Esophagus mucosa (tissue), 1 donor: ENCODE data around the gene DOHH. TPM values are rescaled to one million over a fixed set of nuclear protein-coding genes. Genes with fewer than 3 reads are reported as not detected.

ENCODE experiments used
- total RNA-seq: library from RNA; stranded (reverse); gene quantifications from one replicate; pipeline ENCODE4 v1.2.4, GENCODE V29; 2023
- donor health status: DM: yes; HTN: yes; CAD: no.

DOHH gene
- total RNA-seq, 1 donor from 2014 or later, result 11.1 TPM

Other genes with a start within 250 kb of the DOHH start
- 68.2 TPM for gene NFIC, start 134.1 kb downstream of the DOHH start, total RNA-seq
- not detected for gene SMIM24, start 20.1 kb downstream of the DOHH start, total RNA-seq
- gene SMIM44, start 17.2 kb downstream of the DOHH start, total RNA-seq, result not detected
- gene FZR1, start 5.6 kb upstream of the DOHH start, total RNA-seq, result 38.5 TPM
- 0.84 TPM for gene TEKTIP1, start 38.5 kb upstream of the DOHH start, total RNA-seq
- gene MFSD12, start 56.9 kb upstream of the DOHH start, total RNA-seq, result 25.7 TPM
- gene HMG20B, start 72.3 kb upstream of the DOHH start, total RNA-seq, result 36.6 TPM
- 0.28 TPM for gene GIPC3, start 84.8 kb upstream of the DOHH start, total RNA-seq
- gene TBXA2R, start 106.2 kb upstream of the DOHH start, total RNA-seq, result 0.64 TPM
- 10.5 TPM for gene CACTIN, start 126.1 kb upstream of the DOHH start, total RNA-seq
- gene PIP5K1C, start 199.8 kb upstream of the DOHH start, total RNA-seq, result 16.4 TPM
- gene TJP3, start 207.7 kb upstream of the DOHH start, total RNA-seq, result 40.9 TPM